ENCODE measurements around the gene TOP2B.

The TOP2B gene

DNA sequence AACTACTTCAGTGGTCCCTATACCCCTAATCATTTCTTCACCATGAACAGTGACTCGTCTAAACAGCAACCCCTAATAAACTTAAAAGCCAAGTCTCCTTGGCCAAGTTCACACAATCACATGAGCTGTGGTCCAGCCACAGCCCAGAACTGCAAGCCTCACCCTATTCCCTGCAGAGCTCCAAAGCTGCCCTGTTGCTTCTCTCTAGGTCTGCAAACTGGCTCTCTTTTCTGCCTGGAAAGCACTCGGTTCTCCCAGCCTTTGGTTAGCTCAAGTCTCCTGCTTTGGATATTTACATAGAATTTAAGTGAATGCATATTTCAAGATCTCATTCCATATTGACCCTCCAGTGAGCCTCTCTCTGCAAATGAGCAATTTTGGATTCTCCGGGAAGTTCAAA is 107.0 kb downstream of the TOP2B start:
- no peak for DNase-seq (ENCODE audit: low spot score)

DNA sequence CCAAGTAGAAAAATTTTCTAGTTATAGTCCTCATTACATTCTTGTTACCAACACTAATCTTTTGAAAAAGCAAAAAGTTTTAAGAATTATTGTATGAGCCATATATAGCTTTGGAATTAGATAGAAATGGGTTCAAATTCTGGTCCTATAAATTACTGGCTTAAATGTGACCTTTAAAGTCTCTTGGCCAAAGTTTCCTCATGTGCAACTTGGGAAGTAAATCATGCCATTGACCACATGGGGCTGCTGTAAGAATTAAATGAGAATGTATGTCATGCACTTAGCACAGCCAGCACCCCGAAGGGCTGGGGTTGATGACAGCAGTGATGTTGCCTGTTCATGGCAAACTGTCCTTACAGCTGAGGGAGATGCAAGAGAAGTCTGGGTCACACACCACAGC is 108.3 kb downstream of the TOP2B start:
- DNase-seq (ENCODE audit: low spot score), result no peak

DNA sequence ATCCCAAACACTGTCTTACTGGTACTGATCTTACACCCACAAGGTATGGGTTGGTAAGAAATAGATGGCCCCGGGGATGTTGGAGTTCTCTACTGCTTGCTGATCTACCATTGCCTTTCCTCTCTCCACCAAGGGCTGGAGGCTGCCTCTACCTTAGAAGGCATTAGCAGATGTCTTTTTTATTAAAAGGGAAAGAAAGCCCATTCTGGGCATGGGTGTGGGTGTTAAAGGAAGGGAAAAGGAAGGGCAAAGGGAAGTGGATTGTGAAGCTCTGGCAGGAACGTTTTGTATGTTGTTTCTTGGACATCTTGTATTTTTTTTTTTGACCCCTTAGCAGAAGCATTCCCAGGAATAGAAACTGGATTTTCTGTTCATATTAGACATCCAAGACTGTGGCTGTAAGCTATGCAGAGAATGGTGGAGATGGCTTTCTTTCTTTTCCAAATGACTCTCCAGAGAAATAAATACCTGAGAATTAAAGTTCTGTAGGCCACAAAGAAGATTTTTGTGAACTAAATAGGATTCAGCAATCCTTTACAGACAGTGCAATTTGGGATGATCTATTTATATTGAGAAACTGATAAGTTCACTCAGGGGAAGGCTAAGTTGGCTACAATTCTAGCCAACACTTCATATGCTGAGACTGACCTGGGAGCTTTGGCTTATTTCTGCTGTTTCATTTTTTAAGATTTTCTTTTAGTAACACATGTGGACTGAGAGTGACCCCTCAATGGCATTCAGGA is 108.8 kb downstream of the TOP2B start:
- no peak for DNase-seq (ENCODE audit: low spot score)

DNA sequence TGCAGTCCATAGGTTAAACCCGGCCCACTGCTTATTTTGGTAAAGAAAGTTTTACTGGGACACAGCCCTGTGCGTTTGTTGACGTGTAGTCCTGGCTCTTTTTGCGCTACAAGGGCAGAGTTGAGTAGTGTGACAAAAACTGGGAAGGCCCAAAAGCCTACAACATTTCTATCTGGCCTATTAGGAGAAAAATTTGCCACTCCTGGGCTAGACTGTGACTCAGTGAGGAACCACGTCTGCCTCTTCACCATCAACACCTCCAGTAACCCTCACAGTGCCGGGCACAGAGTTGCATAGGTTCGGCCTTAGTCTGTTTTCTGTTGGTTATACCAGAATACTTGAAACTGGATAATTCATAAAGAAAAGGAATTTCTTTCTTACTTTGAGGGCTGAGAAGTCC is 110.3 kb downstream of the TOP2B start:
- DNase-seq (ENCODE audit: low spot score), result no peak

DNA sequence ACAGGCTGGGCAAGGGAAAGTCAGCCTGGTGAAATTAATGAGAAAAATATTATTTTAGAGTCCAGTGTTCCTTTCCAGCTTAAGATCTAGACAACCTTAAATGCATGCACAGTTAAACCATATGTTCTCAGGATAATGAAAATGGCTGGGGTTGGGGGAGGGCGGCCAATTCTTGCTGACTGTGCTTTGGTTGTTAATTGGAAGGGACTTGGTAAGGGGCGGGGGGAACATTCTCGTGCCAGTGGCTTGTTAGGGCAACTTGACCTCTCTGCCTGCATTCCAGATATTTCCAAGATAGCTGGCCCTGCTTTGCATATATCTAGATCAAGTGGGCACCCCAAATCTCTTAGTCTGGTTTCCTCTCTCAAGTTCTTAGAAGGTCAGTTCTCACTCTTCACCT is 112.5 kb downstream of the TOP2B start:
- DNase-seq (ENCODE audit: low spot score), result no peak

DNA sequence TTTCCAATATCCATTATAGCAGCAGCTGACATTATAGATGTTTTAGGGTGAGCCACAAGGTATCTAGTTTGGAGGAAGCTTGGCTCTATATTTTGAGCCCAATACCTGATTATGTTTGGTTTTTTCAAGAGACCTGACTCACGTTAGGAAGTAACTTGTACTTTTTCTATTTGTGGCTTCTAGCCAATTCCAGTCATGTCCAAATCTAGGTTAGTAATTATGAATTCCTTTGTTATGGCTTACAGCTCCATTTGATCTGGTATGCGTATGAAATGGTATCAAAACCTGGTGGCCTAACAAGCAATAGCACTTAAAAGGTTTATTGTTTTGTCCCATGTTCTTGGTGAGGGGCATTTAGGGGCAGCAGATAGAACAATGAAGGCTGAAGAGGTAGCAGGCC is 115.9 kb downstream of the TOP2B start:
- no peak for DNase-seq (ENCODE audit: low spot score)

DNA sequence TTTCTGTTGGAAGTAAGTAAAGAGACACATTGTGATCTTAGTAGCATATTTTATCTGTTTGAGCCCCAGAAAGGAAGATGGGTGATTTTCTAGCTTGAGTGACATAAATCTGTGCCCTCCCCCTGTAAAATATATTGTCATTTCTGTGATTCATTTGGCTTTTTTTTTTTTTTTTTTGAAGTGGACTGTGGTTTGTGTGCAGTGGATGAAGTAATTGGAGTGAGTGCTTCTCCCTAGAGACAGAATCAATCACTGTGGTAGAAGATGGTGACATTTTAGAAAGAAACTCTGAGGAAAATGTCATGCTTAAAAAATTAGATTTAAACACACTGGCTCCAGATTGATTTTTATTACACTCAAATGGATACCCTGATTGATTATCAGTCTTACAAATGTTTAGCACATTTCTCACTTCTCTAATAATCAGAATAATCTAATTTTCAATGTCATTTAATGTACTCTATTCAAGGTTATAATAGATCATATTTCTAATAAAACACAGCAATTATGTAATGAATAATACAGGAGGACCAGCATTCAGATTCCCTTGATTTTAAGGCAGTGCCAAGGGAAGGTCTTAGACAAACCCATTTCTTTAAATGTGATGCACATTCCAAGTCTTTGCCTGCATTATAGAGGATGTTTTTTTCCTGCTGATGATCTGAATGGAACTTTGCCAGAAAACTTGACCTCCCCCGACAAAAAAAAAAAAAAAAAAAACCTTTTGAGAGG is 116.6 kb downstream of the TOP2B start:
- peak; percentile 31 for DNase-seq (ENCODE audit: low spot score)
